GM06990 (cell line): ENCODE results near the gene TFAP2D.

Experiments used
- DNase-seq: peaks from one replicate; pipeline ENCODE4 v3.0.0-alpha.2; 2011; ENCODE audit not compliant: insufficient read length; ENCODE audit errors: extremely low read depth
- H3K27me3 ChIP-seq: replicated peaks from 2 replicates; pipeline ENCODE4 v1.6.0; 2011; ENCODE audit warnings: low read length; ENCODE audit not compliant: control insufficient read depth, insufficient read depth
- H3K36me3 ChIP-seq: 2 replicates; pipeline ENCODE4 v1.5.1; 2011; ENCODE audit warnings: low read length; ENCODE audit not compliant: control insufficient read depth, insufficient read depth
- H3K4me3 ChIP-seq: replicated peaks from 2 replicates; pipeline ENCODE4 v1.5.1; 2011; ENCODE audit warnings: low read depth, mild to moderate bottlenecking, control low read depth, low read length
- TF ChIP-seq, protein P1 (sequence below): IDR thresholded peaks from 2 replicates; pipeline ENCODE4 v1.5.1; 2011; ENCODE audit warnings: low read length, control low read depth, mild to moderate bottlenecking, inconsistent platforms; ENCODE audit not compliant: insufficient read depth, poor library complexity, severe bottlenecking

The TFAP2D gene

DNA sequence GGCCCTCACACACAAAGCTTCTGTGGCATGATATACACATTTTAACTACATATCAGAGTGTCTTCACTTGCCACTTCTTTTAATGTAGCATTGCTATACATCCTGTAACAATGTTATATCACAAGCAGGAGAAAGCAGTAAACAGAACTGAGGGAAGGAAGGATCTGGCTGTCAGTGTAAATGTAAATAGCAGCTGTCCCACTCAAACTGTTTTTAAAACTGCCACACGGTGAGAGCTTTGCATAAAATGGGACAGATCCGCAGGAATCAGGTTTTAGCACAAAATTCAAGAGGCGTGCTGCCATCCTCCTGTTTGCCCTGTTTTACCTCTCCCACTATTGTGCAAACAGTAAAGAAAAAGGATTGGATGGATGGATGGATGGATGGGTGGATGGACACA is 28.8 kb downstream of the TFAP2D start:
- no peaks in the 10 kb centered on the region for H3K27me3 ChIP-seq
- DNase-seq, result no peak
- TF ChIP-seq, protein P1, sequence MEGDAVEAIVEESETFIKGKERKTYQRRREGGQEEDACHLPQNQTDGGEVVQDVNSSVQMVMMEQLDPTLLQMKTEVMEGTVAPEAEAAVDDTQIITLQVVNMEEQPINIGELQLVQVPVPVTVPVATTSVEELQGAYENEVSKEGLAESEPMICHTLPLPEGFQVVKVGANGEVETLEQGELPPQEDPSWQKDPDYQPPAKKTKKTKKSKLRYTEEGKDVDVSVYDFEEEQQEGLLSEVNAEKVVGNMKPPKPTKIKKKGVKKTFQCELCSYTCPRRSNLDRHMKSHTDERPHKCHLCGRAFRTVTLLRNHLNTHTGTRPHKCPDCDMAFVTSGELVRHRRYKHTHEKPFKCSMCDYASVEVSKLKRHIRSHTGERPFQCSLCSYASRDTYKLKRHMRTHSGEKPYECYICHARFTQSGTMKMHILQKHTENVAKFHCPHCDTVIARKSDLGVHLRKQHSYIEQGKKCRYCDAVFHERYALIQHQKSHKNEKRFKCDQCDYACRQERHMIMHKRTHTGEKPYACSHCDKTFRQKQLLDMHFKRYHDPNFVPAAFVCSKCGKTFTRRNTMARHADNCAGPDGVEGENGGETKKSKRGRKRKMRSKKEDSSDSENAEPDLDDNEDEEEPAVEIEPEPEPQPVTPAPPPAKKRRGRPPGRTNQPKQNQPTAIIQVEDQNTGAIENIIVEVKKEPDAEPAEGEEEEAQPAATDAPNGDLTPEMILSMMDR, result no peak
- H3K36me3 ChIP-seq, result no peaks in the 10 kb centered on the region
- no peak overlapping the region for H3K4me3 ChIP-seq

DNA sequence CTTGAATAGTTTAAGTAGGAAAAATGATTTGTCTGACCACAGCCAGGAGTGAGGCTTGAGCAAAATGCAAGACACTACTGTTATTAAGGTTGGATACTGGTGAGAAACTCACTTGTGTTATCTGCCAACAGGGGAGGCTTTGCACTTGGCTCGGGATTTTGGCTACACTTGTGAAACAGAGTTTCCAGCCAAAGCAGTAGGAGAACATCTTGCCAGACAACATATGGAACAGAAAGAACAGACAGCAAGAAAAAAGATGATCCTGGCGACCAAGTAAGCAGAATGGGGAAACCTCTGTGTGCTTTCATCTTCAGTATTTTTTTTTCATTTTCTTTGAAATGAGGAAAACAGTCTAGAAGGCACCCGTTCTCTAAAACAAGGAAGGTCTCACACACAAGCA is 31.6 kb downstream of the TFAP2D start:
- no peaks in the 10 kb centered on the region for H3K36me3 ChIP-seq
- no peak for DNase-seq
- no peaks in the 10 kb centered on the region for H3K27me3 ChIP-seq
- H3K4me3 ChIP-seq, result no peak overlapping the region
- TF ChIP-seq, protein P1, result no peak

DNA sequence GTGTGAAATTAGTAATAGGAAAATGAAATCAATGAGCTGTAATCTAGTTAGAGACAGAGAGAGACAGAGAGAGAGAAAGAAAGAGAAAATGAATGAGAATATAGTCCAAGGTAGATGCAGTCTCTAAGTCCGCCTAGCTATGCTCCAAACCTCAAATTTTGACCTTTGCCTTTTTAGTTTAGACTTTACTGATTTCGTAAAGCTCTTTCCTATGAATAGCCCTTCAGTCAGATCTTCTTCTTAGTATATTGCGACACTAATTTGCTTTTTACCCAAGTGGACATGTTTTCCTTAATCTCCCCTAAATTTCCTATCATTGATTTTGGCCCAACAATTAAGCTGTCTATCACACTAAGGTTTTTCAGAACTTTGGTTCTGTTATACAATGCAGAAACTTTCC is 49.5 kb downstream of the TFAP2D start:
- Histone ChIP-seq H3K27me3 (no peaks in the 10 kb centered on the region), H3K36me3 (no peaks in the 10 kb centered on the region), H3K4me3 (no peak overlapping the region)
- DNase-seq, result no peak
- TF ChIP-seq, protein P1, result no peak

DNA sequence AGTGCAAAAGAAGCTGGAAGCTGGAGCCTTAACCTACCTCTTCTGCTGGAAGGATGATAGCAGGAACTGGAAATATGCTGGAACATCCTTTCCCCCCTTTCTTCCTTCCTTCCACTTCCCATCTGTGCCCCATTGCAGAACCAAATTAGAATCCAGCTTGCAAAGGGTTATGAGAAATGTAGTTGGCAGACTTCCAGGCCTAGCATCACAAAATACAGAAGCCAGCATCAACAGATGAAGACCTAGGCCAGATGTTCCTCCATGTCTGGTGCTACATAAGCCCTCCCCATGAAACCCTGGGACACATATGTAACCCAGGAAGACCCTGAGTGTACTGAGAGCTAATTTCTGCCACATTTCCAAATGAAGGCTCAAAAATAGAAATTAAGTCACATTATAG is 65.4 kb downstream of the TFAP2D start:
- Histone ChIP-seq H3K27me3 (no peaks in the 10 kb centered on the region), H3K36me3 (no peaks in the 10 kb centered on the region), H3K4me3 (no peak overlapping the region)
- TF ChIP-seq, protein P1, result no peak
- no peak for DNase-seq

DNA sequence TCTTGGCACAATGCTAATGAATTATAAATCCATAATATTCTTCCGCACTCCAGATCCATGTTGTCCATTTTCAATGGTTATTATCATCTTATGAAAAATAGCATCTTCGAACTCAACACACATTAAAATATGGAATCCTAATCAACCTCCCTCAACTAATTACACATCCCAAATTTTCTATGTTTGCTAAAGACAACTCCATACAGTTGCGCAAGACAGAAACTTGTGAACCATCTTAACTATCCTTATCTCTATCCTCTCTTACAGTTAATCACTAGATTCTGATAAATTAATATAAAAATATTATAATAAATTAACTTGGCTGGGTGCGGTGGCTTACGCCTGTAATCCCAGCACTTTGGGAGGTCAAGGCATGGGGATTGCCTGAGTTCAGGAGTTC is 67.1 kb downstream of the TFAP2D start:
- no peak for DNase-seq
- Histone ChIP-seq H3K27me3 (no peaks in the 10 kb centered on the region), H3K4me3 (no peak overlapping the region), H3K36me3 (no peaks in the 10 kb centered on the region)
- TF ChIP-seq, protein P1, result no peak

DNA sequence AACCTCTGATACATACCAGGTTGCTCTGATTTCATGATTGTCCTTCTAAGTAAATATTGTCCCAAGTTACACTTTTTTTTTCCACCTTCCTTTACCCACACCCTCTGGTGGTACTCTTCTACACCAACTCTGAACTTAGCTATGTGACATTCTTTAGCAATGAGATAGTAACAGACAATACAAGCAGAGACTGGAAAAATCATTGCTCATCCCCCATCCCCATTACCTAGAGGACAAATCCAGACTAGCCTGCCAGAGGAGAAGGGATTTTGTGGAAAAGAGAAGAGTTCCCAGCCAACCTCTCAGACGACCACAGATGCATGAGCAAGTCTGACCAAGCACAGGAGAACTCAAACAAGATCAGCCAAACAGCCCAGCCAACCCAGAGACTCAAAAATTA is 72.6 kb downstream of the TFAP2D start:
- TF ChIP-seq, protein P1, result no peak

More for the DNA sequence above, 72.6 kb downstream of the TFAP2D start:
- Histone ChIP-seq H3K36me3 (no peaks in the 10 kb centered on the region), H3K4me3 (no peak overlapping the region), H3K27me3 (no peaks in the 10 kb centered on the region)
- DNase-seq, result no peak
